NCI-H774 (cell line): ENCODE measurements around the gene GRK2.
"Not testable (repeated sequence)": the region's sequence is repeated elsewhere in the genome, so short reads cannot be mapped to it uniquely, and the experiment has no call there.

Experiments used
- DNase-seq: peaks from one replicate; lab custom pipeline; 2025; lab: John Stamatoyannopoulos, UW

The GRK2 gene

GRCh38 chr11:67266449-67267187, at the start of gene GRK2:
Gene GRK2 (plus strand): TSS chr11:67266473. CDS start chr11:67266700, 227 bp downstream.
- DNase-seq, result peak; percentile 53

DNA sequence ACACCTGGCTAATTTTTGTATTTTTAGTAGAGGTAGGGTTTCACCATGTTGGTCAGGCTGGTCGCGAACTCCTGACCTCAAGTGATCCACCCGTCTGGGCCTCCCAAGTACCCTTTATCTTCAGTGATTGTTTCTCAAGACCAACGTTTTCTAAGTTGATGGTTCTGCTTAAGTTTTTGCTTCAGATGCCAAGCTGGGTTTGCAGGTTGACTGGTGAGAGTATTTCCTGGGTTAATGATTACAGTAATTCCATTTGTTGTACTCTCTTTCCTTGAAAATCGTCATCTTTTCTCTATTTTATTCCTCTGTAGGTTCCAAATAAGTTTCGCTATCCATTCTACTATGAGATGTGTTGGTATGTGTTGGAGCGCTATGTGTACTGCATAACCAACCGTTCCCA, 38.5 kb upstream of the GRK2 start:
- DNase-seq, result no peak

- DNase-seq, result no peak
These were observed 35.9 kb upstream of the GRK2 start for GRCh38 chr11:67230406-67230805.

DNA sequence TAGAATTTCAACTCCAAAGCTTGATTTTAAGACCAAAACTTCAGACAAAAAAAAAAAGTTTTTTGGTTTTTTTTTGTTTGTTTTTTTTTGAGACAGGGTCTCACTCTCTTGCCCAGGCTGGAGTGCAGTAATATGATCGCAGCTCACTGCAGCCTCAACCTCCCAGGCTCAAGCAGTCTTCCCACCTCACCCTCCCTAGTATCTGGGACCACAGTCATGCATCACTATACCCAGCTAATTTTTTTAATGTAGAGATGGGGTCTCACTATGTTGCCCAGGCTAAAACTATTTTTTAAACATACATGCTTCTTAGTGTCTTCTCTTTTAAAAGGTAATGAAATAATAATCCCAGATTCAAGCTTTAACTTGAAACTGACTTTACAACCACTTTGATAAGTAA, 35.4 kb upstream of the GRK2 start:
- DNase-seq, result no peak

GRCh38 chr11:67233584-67234190, 32.6 kb upstream of the GRK2 start:
- DNase-seq, result no peak

DNA sequence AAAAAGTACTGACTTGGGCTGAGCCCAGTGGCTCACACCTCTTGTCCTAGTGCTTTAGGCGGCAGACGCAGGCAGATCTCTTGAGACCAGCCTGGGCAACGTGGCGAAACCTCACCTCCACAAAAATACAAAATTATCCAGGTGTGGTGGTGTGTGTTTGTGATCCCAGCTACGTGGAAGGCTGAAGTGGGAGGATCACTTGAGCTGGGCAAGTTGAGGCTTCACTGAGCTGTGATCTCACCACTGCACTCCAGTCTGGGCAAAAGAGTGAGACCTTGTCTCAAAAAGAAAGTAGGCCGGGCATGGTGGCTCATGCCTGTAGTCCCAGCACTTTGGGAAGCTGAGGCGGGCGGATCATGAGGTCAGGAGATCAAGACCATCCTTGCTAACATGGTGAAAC, 31.7 kb upstream of the GRK2 start:
- not testable (repeated sequence) for DNase-seq

DNA sequence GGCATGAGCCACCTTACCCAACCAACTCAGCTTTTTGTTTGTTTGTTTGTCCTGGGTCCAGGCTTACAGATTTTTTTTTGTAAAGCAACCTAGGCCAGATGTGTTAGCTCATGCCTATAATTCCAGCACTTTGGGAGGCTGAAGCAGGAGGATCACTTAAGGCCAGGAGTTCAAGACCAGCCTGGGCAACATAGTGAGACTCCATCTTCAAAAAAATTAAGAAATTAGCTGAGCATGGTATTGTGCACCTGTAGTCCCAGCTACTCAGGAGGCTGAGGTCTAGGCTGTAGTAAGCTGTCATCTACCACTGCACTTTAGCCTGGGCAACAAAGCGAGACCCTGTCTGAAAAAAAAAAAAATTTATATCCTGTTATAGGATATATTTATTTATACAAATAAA, 28.7 kb upstream of the GRK2 start:
- DNase-seq, result no peak

DNA sequence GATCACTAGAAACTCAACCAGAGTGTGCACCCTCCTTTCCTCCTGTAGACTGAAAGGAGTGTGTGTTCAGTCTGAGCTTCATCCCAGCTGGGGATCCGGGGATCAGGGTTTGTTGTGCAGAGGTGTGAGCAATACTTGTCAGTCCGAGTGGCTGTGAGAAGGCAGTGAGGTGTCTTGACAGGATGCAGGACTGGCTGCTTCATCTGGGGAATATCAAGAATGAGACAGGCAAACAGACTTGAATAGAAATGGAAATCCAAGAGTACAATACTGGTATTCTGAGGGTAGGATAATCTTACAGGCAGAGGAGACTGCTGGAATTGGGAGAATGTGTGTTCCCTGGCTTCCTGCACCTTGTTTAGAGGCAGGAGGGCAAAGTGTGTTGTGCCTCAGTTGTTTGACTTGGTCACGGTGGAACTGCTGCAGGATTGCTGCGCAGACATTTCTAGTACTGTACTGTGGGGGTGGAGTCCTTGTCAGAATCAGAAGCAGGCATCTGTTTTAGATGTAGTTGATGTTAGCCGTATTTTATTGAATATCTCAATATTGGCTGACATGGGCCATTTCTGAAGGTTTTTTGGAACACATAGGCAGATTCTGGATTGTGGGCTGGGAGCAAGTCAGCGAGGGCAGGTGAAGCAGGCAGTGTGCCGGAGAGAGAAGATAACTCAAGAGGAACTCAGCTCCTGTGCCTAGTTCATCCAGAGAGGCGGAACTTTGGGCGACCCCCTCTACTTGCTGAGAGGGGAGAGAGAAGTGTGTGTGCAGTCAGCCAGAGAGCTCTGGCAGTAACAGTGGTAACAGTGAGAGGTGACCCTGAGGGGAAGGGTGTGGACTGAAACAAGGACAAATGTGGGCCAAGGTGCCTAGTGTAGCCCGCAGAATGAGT, 27.1 kb upstream of the GRK2 start:
- no peak for DNase-seq

GRCh38 chr11:67239783-67240575, 26.3 kb upstream of the GRK2 start:
- peak; percentile 97 for DNase-seq

DNA sequence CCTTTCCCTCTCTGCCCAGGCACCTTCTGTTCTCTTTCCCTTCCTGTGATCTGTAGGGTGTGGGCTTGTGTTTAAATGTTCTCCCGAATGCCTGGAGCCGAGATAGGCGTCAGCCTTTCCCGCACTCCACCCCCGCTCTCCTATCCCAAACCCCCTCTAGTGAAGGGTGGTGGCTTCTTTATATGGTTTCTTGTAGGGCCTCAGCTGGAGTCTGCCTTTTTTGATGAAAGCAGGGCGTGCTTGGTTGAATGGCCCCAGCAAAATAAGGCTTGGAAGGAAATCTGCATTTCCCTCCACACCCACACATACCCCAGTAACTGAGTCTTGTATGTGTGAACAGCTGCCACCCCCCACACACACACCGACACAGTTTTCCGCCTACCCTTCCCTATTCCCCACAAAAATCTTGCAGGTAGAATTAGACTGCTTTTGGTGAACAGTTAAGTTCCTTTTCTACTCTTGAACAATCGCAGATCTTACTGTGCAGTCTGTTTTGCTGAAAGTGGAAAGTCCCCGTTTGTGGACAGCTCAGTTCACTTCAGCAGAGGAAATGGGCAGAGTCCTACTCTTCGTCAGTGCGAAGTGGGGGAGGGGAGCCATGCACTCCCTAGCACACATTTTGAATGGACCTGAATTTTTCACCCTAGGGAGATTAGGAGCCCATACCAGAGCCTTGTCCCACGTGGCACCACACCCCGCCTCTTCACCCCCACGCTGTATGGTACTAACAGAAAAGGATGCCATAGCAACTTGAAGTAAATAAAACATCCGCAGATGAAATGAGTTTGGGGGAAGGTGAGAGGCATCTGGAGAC, 25.5 kb upstream of the GRK2 start:
- DNase-seq, result peak; percentile 47

- DNase-seq, result no peak
These were observed 23.7 kb upstream of the GRK2 start for GRCh38 chr11:67242548-67242947.

DNA sequence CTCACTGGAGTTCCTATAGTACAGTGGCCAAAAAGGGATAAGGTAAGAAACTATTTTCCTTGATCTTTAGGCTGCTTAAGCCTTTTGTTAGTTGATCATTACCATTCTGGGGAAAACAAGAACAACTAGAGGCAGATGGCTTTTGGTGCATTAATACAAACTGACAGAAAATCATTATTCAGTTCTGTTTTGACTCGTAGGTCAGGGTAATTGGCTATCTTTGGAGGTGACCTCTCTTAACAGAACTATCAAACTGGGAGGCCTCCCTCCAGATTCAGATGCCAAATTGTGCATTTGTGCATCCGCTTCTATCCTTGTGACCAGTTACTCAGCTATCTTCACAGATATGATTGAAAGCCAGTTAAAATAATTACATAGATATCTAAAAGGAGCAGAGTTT, 23.2 kb upstream of the GRK2 start:
- no peak for DNase-seq

DNA sequence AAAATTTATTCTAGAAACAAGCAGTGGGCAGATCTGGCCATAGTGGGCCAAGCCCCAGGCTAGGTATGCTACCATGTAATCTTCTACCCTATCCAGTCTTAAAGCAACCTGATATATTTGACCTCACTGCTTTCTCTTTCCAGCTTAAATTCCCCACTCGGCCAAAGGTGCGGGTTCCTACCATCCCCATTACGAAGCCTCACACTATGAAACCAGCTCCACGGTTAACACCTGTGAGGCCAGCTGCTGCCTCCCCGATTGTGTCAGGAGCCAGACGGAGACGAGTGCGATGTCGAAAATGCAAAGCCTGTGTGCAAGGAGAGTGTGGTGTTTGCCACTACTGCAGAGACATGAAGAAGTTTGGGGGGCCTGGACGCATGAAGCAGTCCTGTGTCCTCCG, 21.2 kb upstream of the GRK2 start:
- no peak for DNase-seq

DNA sequence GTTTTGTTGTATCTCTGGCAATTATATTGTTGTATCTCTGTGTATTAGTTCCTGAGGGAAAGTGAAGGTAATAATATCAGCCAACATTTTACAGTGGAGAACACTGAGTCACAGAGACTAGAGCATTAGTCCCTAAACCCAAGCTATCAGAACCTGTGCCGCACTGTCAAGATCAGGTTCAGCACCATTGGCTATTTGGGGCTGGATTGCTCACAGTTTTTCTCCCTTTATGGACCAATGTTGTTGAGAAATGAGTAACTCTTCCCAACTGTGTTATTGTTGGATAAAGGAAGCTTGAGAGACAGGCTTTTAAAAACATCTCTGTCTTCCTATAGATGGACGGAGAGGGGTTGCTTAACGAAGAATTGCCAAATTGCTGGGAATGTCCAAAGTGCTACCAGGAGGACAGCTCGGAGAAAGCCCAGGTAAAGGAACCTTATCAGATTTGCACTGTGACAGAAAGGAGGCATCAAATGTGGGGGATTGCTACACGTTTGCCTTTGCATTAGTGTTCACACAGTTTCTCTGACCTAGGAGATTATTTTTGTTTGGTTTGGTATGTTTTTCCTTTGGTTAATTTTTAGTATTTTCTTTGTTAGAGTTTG, 18.2 kb upstream of the GRK2 start:
- DNase-seq, result no peak

- no peak for DNase-seq
These were observed 17.6 kb upstream of the GRK2 start for GRCh38 chr11:67248653-67249052.

- DNase-seq, result no peak
These were observed 15.9 kb upstream of the GRK2 start for GRCh38 chr11:67250059-67251043.

DNA sequence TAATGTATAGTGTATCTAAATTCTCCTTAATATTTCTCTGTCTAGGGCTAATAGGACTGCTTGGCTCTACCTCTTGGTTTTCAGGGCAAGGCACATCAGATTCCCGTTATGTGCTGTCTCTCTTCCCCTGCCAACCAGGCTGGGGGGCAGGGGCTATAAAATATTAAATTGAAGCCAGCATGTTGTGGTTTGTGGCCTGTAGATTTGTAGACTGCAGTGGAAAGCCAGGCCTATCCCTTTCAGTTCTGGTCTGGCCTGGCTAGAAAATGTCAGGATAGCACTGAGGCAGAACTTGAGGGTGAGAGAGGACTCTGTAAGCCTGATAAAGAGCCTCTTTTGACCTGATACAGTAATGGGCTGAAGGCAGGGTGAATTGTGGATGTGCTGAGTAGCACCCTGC, 14.4 kb upstream of the GRK2 start:
- no peak for DNase-seq

DNA sequence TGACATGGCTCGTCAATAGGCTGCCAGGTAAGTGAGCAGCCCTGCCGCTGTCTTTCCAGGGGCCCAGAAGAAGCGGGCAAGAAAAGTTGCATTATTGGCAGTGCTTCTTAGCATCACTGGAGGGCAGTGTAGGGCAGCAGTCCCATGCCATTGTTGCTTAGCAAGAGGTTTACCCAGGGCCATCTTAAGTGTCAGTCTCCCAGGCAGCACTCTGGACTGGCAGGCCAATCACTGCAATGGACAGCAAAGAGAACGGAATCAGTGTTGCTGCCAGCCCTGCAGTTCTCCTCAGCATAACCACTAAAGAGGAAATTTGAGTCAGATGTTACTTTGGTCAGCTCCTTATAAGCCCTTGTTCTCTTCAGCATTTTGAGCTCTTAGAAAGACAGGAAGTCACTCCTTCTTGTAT, 13.4 kb upstream of the GRK2 start:
- DNase-seq, result no peak

- DNase-seq, result no peak
These were observed 12.2 kb upstream of the GRK2 start for GRCh38 chr11:67253872-67254624.
